Thymus (tissue), 11 donors: ENCODE measurements around the gene ILF2. TPM values are rescaled to one million over a fixed set of nuclear protein-coding genes. Genes with fewer than 3 reads are reported as not detected.

Source experiments
- DNase-seq, 9 donors: peaks; one replicate each; pipeline ENCODE4 v3.0.0-alpha.2; 2013; ENCODE audit warnings: low spot score in 9 of 9, low read depth in 6 of 9, missing footprints in 1 of 9
- H3K27ac ChIP-seq, 2 donors: one replicate each; pipeline ENCODE4 v1.5.1; 2013; ENCODE audit warnings: control low read depth in 1 of 2, low read depth in 1 of 2, low read length in 1 of 2, mild to moderate bottlenecking in 1 of 2, moderate library complexity in 1 of 2
- H3K27me3 ChIP-seq, 2 donors: one replicate each; pipeline ENCODE4 v1.5.1; 2013; ENCODE audit warnings: low read length in 1 of 2; ENCODE audit not compliant: control insufficient read depth in 2 of 2, insufficient read depth in 1 of 2
- H3K36me3 ChIP-seq, 2 donors: one replicate each; pipeline ENCODE4 v1.5.1; 2013; ENCODE audit warnings: low read length in 1 of 2, mild to moderate bottlenecking in 1 of 2, moderate library complexity in 1 of 2; ENCODE audit not compliant: control insufficient read depth in 2 of 2, insufficient read depth in 2 of 2
- H3K4me1 ChIP-seq, 2 donors: one replicate each; pipeline ENCODE4 v1.5.1; 2013; ENCODE audit warnings: low read length in 2 of 2; ENCODE audit not compliant: control insufficient read depth in 2 of 2, insufficient read depth in 2 of 2
- H3K4me3 ChIP-seq, 2 donors: one replicate each; pipeline ENCODE4 v1.5.1; 2013; ENCODE audit warnings: low read length in 2 of 2, control low read depth in 1 of 2, mild to moderate bottlenecking in 1 of 2
- H3K9me3 ChIP-seq, 2 donors: one replicate each; pipeline ENCODE4 v1.5.1; 2013; ENCODE audit warnings: low read length in 1 of 2, mild to moderate bottlenecking in 1 of 2; ENCODE audit not compliant: control insufficient read depth in 2 of 2, insufficient read depth in 1 of 2
- WGBS: extraction: QIAGEN DNeasy Blood & Tissue Kit; methylation state at CpG from one replicate; pipeline ENCODE4 v1.1.7; 2013; 5-methylcytosine and 5-hydroxymethylcytosine counted together
- polyA plus RNA-seq: library from polyadenylated mRNA; stranded (reverse); fragments of 200-250 nt; gene quantifications from one replicate; pipeline ENCODE4 v1.2.3, GENCODE V29; 2013
- total RNA-seq: library from RNA; stranded (reverse); fragments of 120-200 nt; gene quantifications from one replicate; pipeline ENCODE4 v1.2.4, GENCODE V29; 2013
- donor health status: healthy.

The ILF2 gene
- total and polyA plus RNA-seq, 2 donors: 91.2 to 435 TPM

GRCh38 chr1:153698020-153698922, 27.5 kb upstream of the ILF2 start:
- no peak for DNase-seq
- peak overlapping the region in 1 of 2 donors; percentile 50 for H3K27ac ChIP-seq
- H3K9me3 ChIP-seq: no peaks in the 10 kb centered on the region
- H3K4me1 ChIP-seq: peaks cover 0 to 10% of the 10 kb centered on the region in 2 donors
- peaks cover 0 to 20% of the 10 kb centered on the region in 2 donors for H3K27me3 ChIP-seq
- H3K36me3 ChIP-seq: no peaks in the 10 kb centered on the region
- WGBS: 39% methylated on average over 29 of the region's 29 CpGs
- H3K4me3 ChIP-seq: peak overlapping the region in 1 of 2 donors; percentile 7

- peak overlapping the region in 1 of 2 donors; percentile 50 for H3K27ac ChIP-seq
- peaks cover 0 to 10% of the 10 kb centered on the region in 2 donors for H3K4me1 ChIP-seq
- H3K36me3 ChIP-seq: no peaks in the 10 kb centered on the region
- no peak for DNase-seq
- H3K4me3 ChIP-seq: no peak overlapping the region
- peaks cover 0 to 21% of the 10 kb centered on the region in 2 donors for H3K27me3 ChIP-seq
- 86% methylated on average over 12 of the region's 12 CpGs for WGBS
- H3K9me3 ChIP-seq: no peaks in the 10 kb centered on the region
These were observed 26.6 kb upstream of the ILF2 start for GRCh38 chr1:153697191-153698019.

GRCh38 chr1:153696741-153697140, 25.9 kb upstream of the ILF2 start:
- H3K4me3 ChIP-seq: no peak overlapping the region
- WGBS: 97% methylated on average over 8 of the region's 8 CpGs
- no peaks in the 10 kb centered on the region for H3K9me3 ChIP-seq
- no peaks in the 10 kb centered on the region for H3K36me3 ChIP-seq
- DNase-seq: no peak
- H3K27ac ChIP-seq: no peak overlapping the region
- peaks cover 0 to 23% of the 10 kb centered on the region in 2 donors for H3K27me3 ChIP-seq
- peaks cover 0 to 10% of the 10 kb centered on the region in 2 donors for H3K4me1 ChIP-seq

GRCh38 chr1:153693466-153693865, 22.7 kb upstream of the ILF2 start:
- 95% methylated on average over 4 of the region's 4 CpGs for WGBS
- H3K9me3 ChIP-seq: no peaks in the 10 kb centered on the region
- no peak for DNase-seq
- H3K27me3 ChIP-seq: peaks cover 0 to 24% of the 10 kb centered on the region in 2 donors
- H3K36me3 ChIP-seq: no peaks in the 10 kb centered on the region
- no peak overlapping the region for H3K27ac ChIP-seq
- no peak overlapping the region for H3K4me3 ChIP-seq
- H3K4me1 ChIP-seq: peaks cover 0 to 16% of the 10 kb centered on the region in 2 donors

GRCh38 chr1:153688736-153689328, 18.0 kb upstream of the ILF2 start:
- Histone ChIP-seq H3K27me3 (peaks cover 0 to 44% of the 10 kb centered on the region in 2 donors), H3K4me1 (peaks cover 0 to 7% of the 10 kb centered on the region in 2 donors), H3K4me3 (no peak overlapping the region), H3K36me3 (no peaks in the 10 kb centered on the region), H3K27ac (no peak overlapping the region), H3K9me3 (no peaks in the 10 kb centered on the region)
- DNase-seq: no peak
- WGBS: 94% methylated on average over 18 of the region's 18 CpGs

- Histone ChIP-seq H3K27me3 (peaks cover 0 to 45% of the 10 kb centered on the region in 2 donors), H3K4me1 (peaks cover 0 to 7% of the 10 kb centered on the region in 2 donors), H3K4me3 (no peak overlapping the region), H3K27ac (no peak overlapping the region), H3K9me3 (no peaks in the 10 kb centered on the region), H3K36me3 (no peaks in the 10 kb centered on the region)
- no peak for DNase-seq
- WGBS: 96% methylated on average over 7 of the region's 7 CpGs
These were observed 17.5 kb upstream of the ILF2 start for GRCh38 chr1:153688276-153688675.

GRCh38 chr1:153687346-153688125, 16.7 kb upstream of the ILF2 start:
- Histone ChIP-seq H3K4me3 (no peak overlapping the region), H3K36me3 (no peaks in the 10 kb centered on the region), H3K27ac (no peak overlapping the region), H3K4me1 (peaks cover 0 to 7% of the 10 kb centered on the region in 2 donors), H3K9me3 (no peaks in the 10 kb centered on the region), H3K27me3 (peaks cover 3 to 50% of the 10 kb centered on the region in 2 donors)
- WGBS: 91% methylated on average over 16 of the region's 16 CpGs
- no peak for DNase-seq

GRCh38 chr1:153685544-153686340, 14.9 kb upstream of the ILF2 start:
- Histone ChIP-seq H3K27ac (no peak overlapping the region), H3K4me3 (no peak overlapping the region), H3K4me1 (peaks cover 0 to under 1% of the 10 kb centered on the region in 2 donors), H3K27me3 (peaks cover 12 to 66% of the 10 kb centered on the region in 2 donors), H3K36me3 (no peaks in the 10 kb centered on the region), H3K9me3 (no peaks in the 10 kb centered on the region)
- DNase-seq: no peak
- 92% methylated on average over 11 of the region's 11 CpGs for WGBS
